Gastrocnemius medialis (tissue), 4 donors: ENCODE measurements around the gene SERTAD1.

Experiments
- POLR2A ChIP-seq, 2 donors: fragments of 450-650 bp; IDR thresholded peaks; one replicate each; pipeline ENCODE4 v1.6.1; 2017; ENCODE audit warnings: antibody characterized with exemption in 2 of 2, mild to moderate bottlenecking in 2 of 2, moderate library complexity in 2 of 2
- TF ChIP-seq, protein P1 (sequence below), 5 experiments: fragments of 450-650 bp in 3 of 5; fragments of 200-600 bp in 2 of 5; sonication (generic) in 2 of 5; IDR thresholded peaks in 4 of 5; conservative IDR thresholded peaks in 1 of 5; 1 replicate in 4 of 5; 2 replicates in 1 of 5; pipeline ENCODE4 v1.5.1; 2016 to 2019; ENCODE audit warnings: antibody characterized with exemption in 5 of 5, mild to moderate bottlenecking in 3 of 5, moderate library complexity in 3 of 5

GRCh38 chr19:40438284-40438683, 12.5 kb upstream of the SERTAD1 start:
- TF ChIP-seq, protein P1, sequence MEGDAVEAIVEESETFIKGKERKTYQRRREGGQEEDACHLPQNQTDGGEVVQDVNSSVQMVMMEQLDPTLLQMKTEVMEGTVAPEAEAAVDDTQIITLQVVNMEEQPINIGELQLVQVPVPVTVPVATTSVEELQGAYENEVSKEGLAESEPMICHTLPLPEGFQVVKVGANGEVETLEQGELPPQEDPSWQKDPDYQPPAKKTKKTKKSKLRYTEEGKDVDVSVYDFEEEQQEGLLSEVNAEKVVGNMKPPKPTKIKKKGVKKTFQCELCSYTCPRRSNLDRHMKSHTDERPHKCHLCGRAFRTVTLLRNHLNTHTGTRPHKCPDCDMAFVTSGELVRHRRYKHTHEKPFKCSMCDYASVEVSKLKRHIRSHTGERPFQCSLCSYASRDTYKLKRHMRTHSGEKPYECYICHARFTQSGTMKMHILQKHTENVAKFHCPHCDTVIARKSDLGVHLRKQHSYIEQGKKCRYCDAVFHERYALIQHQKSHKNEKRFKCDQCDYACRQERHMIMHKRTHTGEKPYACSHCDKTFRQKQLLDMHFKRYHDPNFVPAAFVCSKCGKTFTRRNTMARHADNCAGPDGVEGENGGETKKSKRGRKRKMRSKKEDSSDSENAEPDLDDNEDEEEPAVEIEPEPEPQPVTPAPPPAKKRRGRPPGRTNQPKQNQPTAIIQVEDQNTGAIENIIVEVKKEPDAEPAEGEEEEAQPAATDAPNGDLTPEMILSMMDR (IDR thresholded peaks at IDR 0.05 in 4 of 5, conservative IDR thresholded peaks at IDR 0.05 in 1 of 5), result no peak
- no peak for TF ChIP-seq POLR2A (IDR thresholded peaks at IDR 0.05)
